HFFc6 (cell line): Measurements from ENCODE around the gene ZNF512B. TPM values are rescaled to one million over a fixed set of nuclear protein-coding genes. Genes with fewer than 3 reads are reported as not detected.

Source experiments
- DNase-seq: peaks from one replicate; pipeline ENCODE4 v3.0.0-alpha.2; 2018
- H3K27ac Mint-ChIP-seq: 2 replicates; pipeline ENCODE4 v1.8.0; 2020; ENCODE audit warnings: mild to moderate bottlenecking, mixed read lengths
- H3K27me3 Mint-ChIP-seq: 2 replicates; pipeline ENCODE4 v1.8.0; 2021; ENCODE audit warnings: mild to moderate bottlenecking, moderate library complexity, mixed read lengths; ENCODE audit not compliant: insufficient read depth
- H3K36me3 Mint-ChIP-seq: 2 replicates; pipeline ENCODE4 v1.8.0; 2021; ENCODE audit warnings: low read depth, mixed read lengths
- H3K4me1 Mint-ChIP-seq: 2 replicates; pipeline ENCODE4 v1.8.0; 2020; ENCODE audit warnings: low read depth, mixed read lengths
- H3K4me3 Mint-ChIP-seq: 2 replicates; pipeline ENCODE4 v1.8.0; 2020; ENCODE audit warnings: mild to moderate bottlenecking, moderate library complexity, mixed read lengths
- H3K9me3 Mint-ChIP-seq: 2 replicates; pipeline ENCODE4 v1.8.0; 2020; ENCODE audit warnings: mild to moderate bottlenecking, mixed read lengths
- CTCF ChIP-seq: fragments of 200-600 bp; sonication (generic); IDR thresholded peaks from 2 replicates; pipeline ENCODE4 v1.5.0; 2021; ENCODE audit warnings: antibody characterized with exemption, mild to moderate bottlenecking
- total RNA-seq, 6 experiments: library from RNA; stranded (reverse); fragmentation: NEBNext Ultra II Directional; extraction: Animal tissue kit (Norgen Biotek cat#: 25700); gene quantifications; 2 replicates in 1 of 6; 3 replicates in 5 of 6; pipeline ENCODE4 v1.2.3, GENCODE V29; 2021

ZNF512B gene
- total RNA-seq, 6 experiments from 2014 or later: 20.7 to 26.1 (median 21.4) TPM

- no peak for DNase-seq
- Mint-ChIP-seq H3K4me3 (no peak overlapping the region), H3K27ac (no peak overlapping the region), H3K4me1 (peaks cover 10% of the 10 kb centered on the region), H3K36me3 (no peaks in the 10 kb centered on the region), H3K27me3 (no peaks in the 10 kb centered on the region; the same call in none of the 2 replicates), H3K9me3 (no peaks in the 10 kb centered on the region)
- TF ChIP-seq CTCF: no peak
Observed at GRCh38 chr20:63966172-63966943, 3.4 kb downstream of the ZNF512B start.

- Mint-ChIP-seq H3K27ac (no peak overlapping the region), H3K9me3 (no peaks in the 10 kb centered on the region), H3K27me3 (no peaks in the 10 kb centered on the region; the same call in 1 of the 2 replicates), H3K36me3 (no peaks in the 10 kb centered on the region), H3K4me1 (peaks cover 10% of the 10 kb centered on the region), H3K4me3 (no peak overlapping the region)
- no peak for DNase-seq
- TF ChIP-seq CTCF: no peak
Observed at GRCh38 chr20:63964412-63964811, 5.3 kb downstream of the ZNF512B start.

GRCh38 chr20:63963784-63964301 is 5.9 kb downstream of the ZNF512B start:
- H3K4me3 Mint-ChIP-seq: no peak overlapping the region

GRCh38 chr20:63963348-63963741 is 6.4 kb downstream of the ZNF512B start:
- Mint-ChIP-seq H3K27ac (no peak overlapping the region), H3K27me3 (no peaks in the 10 kb centered on the region; the same call in 1 of the 2 replicates), H3K4me1 (peaks cover 3% of the 10 kb centered on the region), H3K9me3 (no peaks in the 10 kb centered on the region), H3K4me3 (no peak overlapping the region), H3K36me3 (no peaks in the 10 kb centered on the region)
- DNase-seq: no peak
- TF ChIP-seq CTCF: no peak

More at GRCh38 chr20:63963784-63964301, 5.9 kb downstream of the ZNF512B start:
- DNase-seq: no peak
- no peaks in the 10 kb centered on the region; the same call in 1 of the 2 replicates for H3K27me3 Mint-ChIP-seq
- H3K27ac Mint-ChIP-seq: no peak overlapping the region
- H3K4me1 Mint-ChIP-seq: peaks cover 8% of the 10 kb centered on the region
- H3K9me3 Mint-ChIP-seq: no peaks in the 10 kb centered on the region
- no peak for TF ChIP-seq CTCF
- H3K36me3 Mint-ChIP-seq: no peaks in the 10 kb centered on the region

- no peak for TF ChIP-seq CTCF
- no peaks in the 10 kb centered on the region for H3K36me3 Mint-ChIP-seq
- no peak overlapping the region for H3K4me3 Mint-ChIP-seq
- H3K27ac Mint-ChIP-seq: no peak overlapping the region
- H3K27me3 Mint-ChIP-seq: peaks cover 2% of the 10 kb centered on the region; the same call in 1 of the 2 replicates
- no peaks in the 10 kb centered on the region for H3K4me1 Mint-ChIP-seq
- H3K9me3 Mint-ChIP-seq: no peaks in the 10 kb centered on the region
- DNase-seq: no peak
Observed at GRCh38 chr20:63962426-63963347, 7.0 kb downstream of the ZNF512B start.
